HG02870 (cell line): ENCODE data around the gene NUB1.

ENCODE experiments used
- ATAC-seq: cut with Tn5 transposase; IDR thresholded peaks from one replicate; pipeline ENCODE4 v1.9.1; 2021; ENCODE audit warnings: mild to moderate bottlenecking, moderate library complexity; ENCODE audit not compliant: unreplicated experiment

The NUB1 gene

GRCh38 chr7:151400626-151401315 is 59.2 kb downstream of the NUB1 start:
- ATAC-seq, result peak; percentile 85

DNA sequence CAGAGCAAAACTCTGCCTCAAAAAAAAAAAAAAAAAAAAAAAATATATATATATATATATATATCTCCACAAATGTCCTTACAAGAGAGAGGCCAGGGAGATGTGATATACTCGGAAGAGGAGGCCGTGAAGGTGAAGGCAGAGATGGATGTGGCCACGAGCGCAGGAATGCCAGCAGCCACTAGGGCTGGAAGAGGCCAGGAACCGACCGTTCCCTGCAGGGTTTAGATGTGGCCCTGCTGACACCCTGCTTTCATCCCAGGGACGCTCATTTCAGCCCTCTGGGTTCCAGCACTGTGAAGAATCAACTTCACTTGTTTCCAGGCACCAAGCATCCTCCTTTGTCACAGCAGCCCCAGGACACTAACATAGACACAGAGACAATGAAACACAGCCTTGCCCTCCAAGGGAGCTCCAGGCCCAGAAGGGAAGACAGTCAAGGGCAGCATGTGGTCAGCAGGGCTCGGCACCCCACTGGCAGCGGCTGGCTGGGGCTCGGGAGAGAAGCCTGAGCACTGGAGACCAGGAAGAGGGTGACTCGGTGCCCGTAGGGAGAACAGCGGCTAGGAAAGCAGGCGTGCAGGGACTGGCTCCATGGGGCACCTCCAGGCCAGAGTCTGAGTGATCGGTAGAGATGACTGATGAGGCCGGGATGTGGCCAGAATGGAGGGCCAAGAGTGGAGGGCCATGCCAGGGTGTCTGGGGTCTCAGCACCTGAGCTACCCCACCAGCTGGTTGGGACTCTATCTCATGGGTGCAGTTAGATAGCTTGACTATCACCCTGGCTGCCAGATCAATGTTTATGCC is 60.6 kb downstream of the NUB1 start:
- ATAC-seq, result no peak

DNA sequence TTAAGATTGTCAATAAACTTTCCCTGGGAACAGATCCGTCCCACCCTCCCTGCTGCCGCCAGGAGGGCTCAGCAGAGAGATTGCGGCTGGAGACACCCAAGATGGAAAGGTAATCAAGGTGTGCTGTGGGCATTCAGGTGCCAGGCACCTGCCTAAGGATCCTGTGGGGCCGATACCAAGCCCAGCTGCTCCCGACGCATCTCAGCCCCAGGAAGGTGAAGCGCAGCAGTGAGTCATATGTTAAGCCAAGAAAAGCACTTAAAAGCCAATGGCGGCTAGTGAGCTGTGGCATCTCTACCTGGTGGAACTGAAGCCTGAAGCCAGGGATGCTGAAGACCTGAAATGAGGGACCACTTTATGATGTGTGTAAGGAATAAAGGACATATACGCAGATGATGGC is 62.2 kb downstream of the NUB1 start:
- ATAC-seq, result no peak

DNA sequence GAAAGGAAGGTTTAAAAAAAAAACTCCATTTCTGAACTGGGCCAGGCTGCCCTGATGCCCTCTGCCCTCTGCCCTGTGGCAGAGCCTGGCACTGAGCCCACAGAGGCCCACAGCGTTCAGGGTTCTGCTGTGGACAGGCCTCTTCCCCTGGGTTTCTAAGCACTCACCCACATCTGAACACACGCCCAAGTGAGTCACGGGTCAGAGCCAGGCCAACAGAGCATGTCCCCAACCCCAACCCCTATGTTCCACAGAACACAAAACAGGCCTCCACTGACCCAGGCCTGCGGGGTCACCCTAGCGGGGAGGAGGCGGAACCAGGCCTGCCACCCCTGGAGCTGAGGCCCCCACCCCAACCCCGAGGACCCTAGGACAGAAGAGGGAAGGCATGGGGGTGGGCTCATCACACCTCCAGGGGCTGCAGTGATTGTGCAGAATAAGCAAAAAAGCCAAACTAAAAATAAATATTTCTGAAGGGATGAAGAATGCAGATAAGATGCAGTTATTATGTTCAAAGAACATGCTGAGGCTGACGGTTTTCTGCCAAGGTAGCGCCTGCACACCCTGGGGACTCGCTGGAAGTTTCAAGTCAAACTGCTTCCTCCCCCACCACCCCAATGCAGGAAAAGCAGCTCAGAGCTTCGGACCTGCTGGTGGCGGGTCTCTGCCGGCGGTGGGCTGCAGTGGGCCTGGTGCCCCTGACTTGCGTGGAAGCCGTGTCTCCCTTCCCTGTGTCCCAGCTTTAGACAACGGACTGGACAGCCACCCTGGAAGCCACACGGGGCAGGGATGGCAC is 62.8 kb downstream of the NUB1 start:
- no peak for ATAC-seq

GRCh38 chr7:151405056-151405455 is 63.4 kb downstream of the NUB1 start:
- no peak for ATAC-seq

DNA sequence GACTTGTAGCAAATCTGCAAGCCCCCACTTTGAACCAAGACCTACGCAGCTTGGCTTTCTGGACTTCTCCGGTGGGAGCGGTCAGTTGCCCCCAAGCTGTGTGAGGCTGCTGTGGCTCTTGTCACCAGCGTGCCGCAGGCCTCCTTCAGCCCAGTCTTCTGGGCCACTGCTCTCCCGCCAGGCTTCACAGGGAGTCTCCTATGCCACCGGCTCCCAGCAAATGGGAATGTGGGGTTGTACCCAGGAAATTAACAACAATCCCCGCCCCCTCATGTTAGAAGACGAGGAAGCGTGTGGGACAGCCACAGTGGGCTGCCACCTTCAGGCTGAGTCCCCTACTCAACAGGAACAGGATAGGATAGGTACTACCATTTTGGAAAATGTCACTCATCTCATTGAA is 64.0 kb downstream of the NUB1 start:
- no peak for ATAC-seq

DNA sequence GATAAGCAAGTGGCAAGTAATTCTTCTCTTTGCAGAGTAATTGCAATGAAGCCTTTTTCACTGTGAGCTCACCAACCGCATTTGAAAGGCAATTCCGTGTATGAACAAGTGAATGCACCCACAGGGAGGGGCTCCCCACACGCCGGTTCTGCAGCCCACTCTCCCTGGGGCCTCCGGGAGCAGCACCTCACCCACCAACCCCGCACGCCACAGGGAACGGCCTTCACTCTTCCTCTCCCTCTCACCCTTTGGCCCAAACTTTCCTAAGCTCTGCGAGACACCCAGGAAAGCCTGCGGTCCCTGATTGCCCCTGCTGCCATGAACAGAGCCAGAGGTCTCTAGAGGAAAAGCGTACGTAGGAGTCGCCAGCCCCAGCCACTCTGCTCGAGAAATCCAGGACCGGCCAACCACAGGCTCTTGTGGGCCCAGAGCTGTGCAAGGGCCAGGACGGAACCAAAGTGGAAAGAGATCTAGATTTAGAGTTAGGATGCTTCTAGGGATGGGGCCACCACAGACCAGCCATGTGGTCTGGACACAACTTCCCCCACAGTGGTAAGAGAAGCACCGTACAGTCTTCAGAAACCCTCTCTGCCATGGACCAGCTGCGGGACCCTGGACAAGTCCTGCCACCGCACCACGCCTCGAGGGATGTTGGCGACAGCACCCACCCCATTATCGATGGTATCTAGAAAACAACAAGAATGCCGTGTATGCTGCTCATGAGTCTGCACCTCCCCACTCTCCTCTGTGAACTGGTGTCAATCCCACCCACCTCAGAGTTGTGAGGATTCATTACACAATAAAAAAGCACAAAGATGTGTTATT is 64.7 kb downstream of the NUB1 start:
- no peak for ATAC-seq

- no peak for ATAC-seq
These were observed 65.4 kb downstream of the NUB1 start for GRCh38 chr7:151406886-151407583.

- ATAC-seq, result no peak
These were observed 66.9 kb downstream of the NUB1 start for GRCh38 chr7:151408498-151408838.

GRCh38 chr7:151408839-151409666 is 67.4 kb downstream of the NUB1 start:
- ATAC-seq, result no peak

DNA sequence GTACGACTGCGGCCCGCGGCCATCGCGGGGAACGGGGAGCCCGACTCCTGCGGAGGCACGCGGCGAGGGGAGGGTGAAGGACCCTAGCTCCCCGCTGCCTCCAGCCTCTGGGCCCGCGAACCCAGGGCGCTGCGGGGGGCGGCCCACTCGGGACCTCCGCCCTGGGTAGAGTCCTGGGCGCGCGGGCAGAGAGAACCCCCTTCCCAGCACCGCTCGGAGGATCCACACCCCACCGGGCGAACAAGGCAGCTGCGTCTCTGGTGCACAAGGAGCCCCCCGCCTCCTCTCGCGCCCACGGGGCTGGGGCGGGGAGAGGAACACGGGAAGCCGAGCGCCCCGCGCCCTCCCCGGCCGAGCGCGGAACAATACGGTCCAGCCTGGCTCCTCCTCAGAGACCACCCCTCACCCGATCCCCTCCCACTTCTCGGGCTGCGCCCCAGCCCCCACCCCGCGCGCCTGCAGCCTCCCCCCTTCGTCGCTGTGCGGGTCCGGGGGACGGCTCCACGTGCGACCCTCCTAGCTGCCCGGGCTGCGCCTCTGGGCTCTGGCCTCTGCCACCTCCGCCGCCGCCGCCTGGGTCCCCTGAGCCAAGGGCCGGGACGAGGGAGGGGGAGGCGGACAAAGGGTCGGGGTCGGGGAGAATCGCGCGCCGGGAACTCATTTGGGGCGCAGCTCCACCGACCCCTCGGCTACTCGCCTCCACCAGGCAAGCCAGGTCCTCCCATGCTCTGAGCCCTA is 68.2 kb downstream of the NUB1 start, which contains the start of gene WDR86:
Gene WDR86, minus strand, starts transcription at position 372 of the 738 bp plus-strand sequence. CDS start 449 bp downstream, outside the sequence.
- no peak for ATAC-seq

GRCh38 chr7:151410405-151411390 is 69.1 kb downstream of the NUB1 start:
- ATAC-seq, result no peak

DNA sequence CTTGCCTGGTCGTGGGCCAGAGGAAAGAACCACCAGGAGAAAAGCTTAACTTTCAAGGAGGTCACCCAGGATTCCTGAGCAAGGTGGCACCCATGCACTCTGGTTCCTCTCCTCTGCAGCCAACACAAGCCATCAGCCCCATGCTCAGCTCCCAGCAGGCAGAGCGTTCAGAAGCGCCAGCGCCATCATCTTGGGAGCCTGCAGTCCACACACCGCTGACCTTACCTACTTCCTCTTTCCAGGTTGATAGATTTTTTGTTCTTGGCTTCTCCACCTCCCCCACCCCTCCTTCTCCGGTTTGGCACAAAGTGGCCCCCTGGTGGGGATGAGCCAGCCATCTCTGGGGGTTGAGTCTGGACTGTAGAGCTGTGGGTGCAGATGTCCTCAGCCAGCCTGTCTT is 69.9 kb downstream of the NUB1 start:
- ATAC-seq, result no peak

GRCh38 chr7:151412318-151412717 is 70.7 kb downstream of the NUB1 start:
- no peak for ATAC-seq

DNA sequence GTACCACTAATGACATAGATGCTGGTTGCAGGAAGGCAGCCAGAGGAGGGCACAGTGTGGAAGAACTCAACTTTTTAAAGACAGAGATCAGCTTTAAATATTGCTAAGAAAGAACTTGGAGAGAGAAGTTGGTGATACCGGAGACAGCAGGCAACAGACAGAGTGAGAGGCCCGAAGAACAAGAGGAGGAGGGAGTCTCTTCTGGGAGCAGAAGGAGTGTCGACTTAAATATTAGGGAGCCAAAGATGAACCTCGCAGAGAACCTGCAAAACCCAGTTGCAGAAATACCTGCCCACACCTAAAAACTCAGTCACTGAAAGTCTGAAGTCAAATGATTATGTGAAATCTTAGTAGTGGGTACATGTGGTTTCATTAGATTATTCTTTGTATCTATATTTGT is 71.6 kb downstream of the NUB1 start:
- ATAC-seq, result no peak

DNA sequence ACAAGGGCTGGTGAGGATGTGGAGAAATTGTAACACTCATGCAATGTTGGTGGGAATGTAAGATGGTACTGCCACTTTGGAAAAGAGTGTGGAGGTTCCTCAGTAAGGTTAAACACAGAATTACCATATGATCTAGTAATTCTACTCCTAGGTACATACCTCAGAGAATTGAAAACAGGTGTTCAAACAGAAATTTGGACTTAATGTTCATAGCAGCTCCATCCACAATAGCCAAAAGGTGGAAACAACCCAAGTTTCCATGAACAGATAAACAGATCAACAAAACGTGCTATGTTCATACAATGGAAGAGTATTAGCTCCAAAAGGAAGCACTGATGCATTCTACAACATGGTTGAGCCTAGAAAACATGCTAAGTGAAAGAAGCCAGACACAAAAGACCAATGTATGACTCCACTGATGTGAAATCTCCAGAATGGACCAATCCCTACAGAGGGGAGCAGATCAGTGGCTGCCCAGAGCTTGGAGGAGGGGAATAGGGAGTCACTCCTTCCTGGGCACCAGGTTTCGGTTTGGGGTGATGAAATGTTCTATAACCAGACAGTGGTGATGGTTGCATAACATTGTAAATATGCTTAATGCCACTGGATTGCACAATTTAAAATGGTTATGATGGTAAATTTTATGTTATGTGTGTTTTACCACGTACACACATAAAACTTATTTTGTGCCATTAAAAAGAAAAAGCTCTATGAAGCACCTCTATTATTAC is 73.9 kb downstream of the NUB1 start:
- no peak for ATAC-seq
